Upper lobe of right lung (tissue), 1 donor: ENCODE measurements around the gene BCLAF3. TPM values are rescaled to one million over a fixed set of nuclear protein-coding genes. Genes with fewer than 3 reads are reported as not detected.

Experiments used
- ATAC-seq: fragments of 200-7000 bp; cut with Tn5 transposase; one replicate; pipeline ENCODE4 v1.9.1; 2020; ENCODE audit warnings: mild to moderate bottlenecking, moderate library complexity
- DNase-seq: peaks from one replicate; pipeline ENCODE4 v3.0.0-alpha.2; 2020
- H3K27ac ChIP-seq: fragments of 200-600 bp; one replicate; pipeline ENCODE4 v1.8.0; 2022
- H3K27me3 ChIP-seq: fragments of 200-600 bp; one replicate; pipeline ENCODE4 v1.8.0; 2022; ENCODE audit warnings: mild to moderate bottlenecking
- H3K36me3 ChIP-seq: fragments of 200-600 bp; one replicate; pipeline ENCODE4 v1.8.0; 2022
- H3K4me1 ChIP-seq: fragments of 200-600 bp; one replicate; pipeline ENCODE4 v1.8.0; 2022
- H3K4me3 ChIP-seq: fragments of 200-600 bp; one replicate; pipeline ENCODE4 v1.8.0; 2022; ENCODE audit warnings: mild to moderate bottlenecking
- H3K9me3 ChIP-seq: fragments of 200-600 bp; one replicate; pipeline ENCODE4 v1.8.0; 2022
- intact Hi-C: fragments of 100-400 bp; cut with DNase I; formaldehyde crosslinking; loops from one replicate; pipeline ENCODE4 v1.11.0; 2022
- total RNA-seq: library from RNA; stranded (reverse); fragmentation: NEBNext Ultra II Directional; extraction: Animal tissue kit (Norgen Biotek cat#: 25700); gene quantifications from one replicate; pipeline ENCODE4 v1.2.1, GENCODE V29; 2021
- TF ChIP-seq, protein P1 (sequence below): fragments of 200-600 bp; IDR thresholded peaks from one replicate; pipeline ENCODE4 v1.8.0; 2022; ENCODE audit warnings: antibody characterized with exemption
- donor health status: DM: no; HTN: yes; CAD: no; lungs with severe emphysema.

The BCLAF3 gene
- total RNA-seq, 1 donor from 2014 or later, result 15.4 TPM

DNA sequence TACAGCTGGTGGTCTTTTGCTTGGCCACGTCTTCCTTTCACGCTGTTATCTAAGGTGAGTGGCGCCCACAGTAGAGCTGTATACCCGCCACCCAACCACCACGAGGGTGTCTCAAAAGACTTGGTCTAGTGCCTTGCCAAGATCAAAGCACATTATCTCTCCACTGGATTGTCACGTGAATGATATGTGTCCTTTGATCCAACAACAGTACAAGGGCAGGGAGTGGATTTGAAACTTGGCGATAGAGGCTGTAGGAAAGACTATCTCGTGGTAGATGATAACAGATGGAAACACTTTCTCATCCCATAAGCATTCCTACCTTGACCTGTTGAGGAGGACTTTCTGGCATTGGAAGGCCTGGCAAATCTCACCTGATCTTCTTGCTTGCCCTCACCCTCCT is 37.7 kb upstream of the BCLAF3 start:
- Histone ChIP-seq H3K27me3 (no peaks in the 10 kb centered on the region), H3K4me1 (no peaks in the 10 kb centered on the region), H3K36me3 (no peaks in the 10 kb centered on the region), H3K4me3 (no peak overlapping the region), H3K9me3 (no peaks in the 10 kb centered on the region), H3K27ac (no peak overlapping the region)
- DNase-seq (no peak), ATAC-seq (no peak)
- intact Hi-C loops, result no loop called here
- TF ChIP-seq, protein P1, sequence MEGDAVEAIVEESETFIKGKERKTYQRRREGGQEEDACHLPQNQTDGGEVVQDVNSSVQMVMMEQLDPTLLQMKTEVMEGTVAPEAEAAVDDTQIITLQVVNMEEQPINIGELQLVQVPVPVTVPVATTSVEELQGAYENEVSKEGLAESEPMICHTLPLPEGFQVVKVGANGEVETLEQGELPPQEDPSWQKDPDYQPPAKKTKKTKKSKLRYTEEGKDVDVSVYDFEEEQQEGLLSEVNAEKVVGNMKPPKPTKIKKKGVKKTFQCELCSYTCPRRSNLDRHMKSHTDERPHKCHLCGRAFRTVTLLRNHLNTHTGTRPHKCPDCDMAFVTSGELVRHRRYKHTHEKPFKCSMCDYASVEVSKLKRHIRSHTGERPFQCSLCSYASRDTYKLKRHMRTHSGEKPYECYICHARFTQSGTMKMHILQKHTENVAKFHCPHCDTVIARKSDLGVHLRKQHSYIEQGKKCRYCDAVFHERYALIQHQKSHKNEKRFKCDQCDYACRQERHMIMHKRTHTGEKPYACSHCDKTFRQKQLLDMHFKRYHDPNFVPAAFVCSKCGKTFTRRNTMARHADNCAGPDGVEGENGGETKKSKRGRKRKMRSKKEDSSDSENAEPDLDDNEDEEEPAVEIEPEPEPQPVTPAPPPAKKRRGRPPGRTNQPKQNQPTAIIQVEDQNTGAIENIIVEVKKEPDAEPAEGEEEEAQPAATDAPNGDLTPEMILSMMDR, result no peak

DNA sequence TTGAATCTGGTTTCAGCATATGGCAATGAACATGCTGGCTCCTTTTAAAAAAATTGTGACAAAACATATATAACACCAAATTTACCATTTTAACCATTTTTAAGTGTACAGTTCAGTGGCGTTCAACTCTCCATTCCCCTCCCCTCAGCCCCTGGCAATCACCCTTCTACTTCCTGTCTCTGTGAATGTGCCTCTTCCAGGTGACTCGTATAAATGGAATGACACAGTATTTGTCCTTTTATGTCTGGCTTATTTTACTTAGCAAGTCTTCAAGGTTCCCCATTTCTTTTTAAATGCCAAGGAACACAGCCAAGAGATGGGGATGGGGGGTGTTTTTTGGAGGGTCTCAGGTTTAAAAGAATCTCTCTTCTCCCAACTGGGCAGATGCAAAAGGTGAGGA is 35.4 kb upstream of the BCLAF3 start:
- TF ChIP-seq, protein P1, result no peak
- intact Hi-C loops, result no loop called here

DNA sequence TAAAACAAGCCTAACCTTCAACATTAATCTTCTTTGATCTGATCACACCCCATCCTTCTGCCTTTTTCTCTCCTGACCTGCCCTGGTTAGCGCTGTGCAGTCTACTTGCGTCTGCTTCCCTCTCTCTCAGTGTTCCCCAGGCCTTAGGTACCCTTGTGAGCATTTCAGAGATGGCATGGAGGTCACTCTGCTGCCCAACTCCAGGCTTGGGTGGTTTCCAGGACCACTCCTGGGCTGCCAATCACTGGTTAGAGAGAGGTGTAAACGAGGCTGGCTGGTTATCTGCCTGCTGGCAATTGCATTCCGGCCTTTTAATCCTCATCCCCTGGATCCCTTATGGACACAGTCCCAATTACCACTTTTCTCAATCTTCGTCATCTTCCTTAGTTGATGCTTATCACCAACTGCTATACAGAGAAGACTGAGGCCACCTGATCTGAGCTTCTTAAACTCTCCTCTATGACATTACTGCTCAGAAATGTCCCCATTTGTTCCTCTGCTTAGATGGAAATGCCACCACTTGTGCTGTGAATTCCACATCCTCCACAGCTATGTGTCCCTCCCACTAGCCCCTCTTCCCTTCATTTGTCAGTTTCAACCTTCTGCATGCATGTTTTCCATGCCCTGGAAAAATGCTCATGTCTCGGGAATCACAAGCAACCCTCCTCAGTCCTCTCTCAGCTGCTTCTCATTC is 29.0 kb upstream of the BCLAF3 start:
- ATAC-seq (no peak), DNase-seq (no peak)
- intact Hi-C loops, result no loop called here
- no peak overlapping the region for H3K4me3 ChIP-seq
- no peaks in the 10 kb centered on the region for H3K36me3 ChIP-seq
- TF ChIP-seq, protein P1, result no peak
- H3K27me3 ChIP-seq, result no peaks in the 10 kb centered on the region
- H3K9me3 ChIP-seq, result no peaks in the 10 kb centered on the region
- no peaks in the 10 kb centered on the region for H3K4me1 ChIP-seq
- H3K27ac ChIP-seq, result no peak overlapping the region

More for the DNA sequence above, 35.4 kb upstream of the BCLAF3 start:
- H3K9me3 ChIP-seq, result no peaks in the 10 kb centered on the region
- no peak for DNase-seq
- ATAC-seq, result no peak
- H3K4me1 ChIP-seq, result no peaks in the 10 kb centered on the region
- H3K36me3 ChIP-seq, result no peaks in the 10 kb centered on the region
- H3K27ac ChIP-seq, result no peak overlapping the region
- H3K27me3 ChIP-seq, result no peaks in the 10 kb centered on the region
- no peak overlapping the region for H3K4me3 ChIP-seq

DNA sequence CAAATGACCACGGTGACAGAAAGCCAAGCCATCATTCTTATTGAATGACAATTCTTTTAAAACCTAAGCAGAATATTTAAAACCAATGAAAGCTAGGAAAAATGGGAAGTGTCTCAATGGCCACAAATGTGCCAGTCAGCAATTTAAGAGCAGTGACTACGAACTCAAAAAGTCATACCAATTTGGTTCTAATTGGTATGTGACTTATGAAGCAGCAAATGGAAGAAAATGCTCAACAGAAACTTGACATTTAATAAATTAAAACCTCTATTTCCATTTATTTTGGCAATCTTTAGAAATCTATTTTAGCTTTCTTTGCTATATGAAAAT is 25.7 kb upstream of the BCLAF3 start:
- no peak overlapping the region for H3K4me3 ChIP-seq
- no peaks in the 10 kb centered on the region for H3K9me3 ChIP-seq
- DNase-seq (no peak), ATAC-seq (no peak)
- H3K36me3 ChIP-seq, result no peaks in the 10 kb centered on the region
- no peak overlapping the region for H3K27ac ChIP-seq
- TF ChIP-seq, protein P1, result no peak
- no peaks in the 10 kb centered on the region for H3K27me3 ChIP-seq
- no peaks in the 10 kb centered on the region for H3K4me1 ChIP-seq
- intact Hi-C loops, result no loop called here

DNA sequence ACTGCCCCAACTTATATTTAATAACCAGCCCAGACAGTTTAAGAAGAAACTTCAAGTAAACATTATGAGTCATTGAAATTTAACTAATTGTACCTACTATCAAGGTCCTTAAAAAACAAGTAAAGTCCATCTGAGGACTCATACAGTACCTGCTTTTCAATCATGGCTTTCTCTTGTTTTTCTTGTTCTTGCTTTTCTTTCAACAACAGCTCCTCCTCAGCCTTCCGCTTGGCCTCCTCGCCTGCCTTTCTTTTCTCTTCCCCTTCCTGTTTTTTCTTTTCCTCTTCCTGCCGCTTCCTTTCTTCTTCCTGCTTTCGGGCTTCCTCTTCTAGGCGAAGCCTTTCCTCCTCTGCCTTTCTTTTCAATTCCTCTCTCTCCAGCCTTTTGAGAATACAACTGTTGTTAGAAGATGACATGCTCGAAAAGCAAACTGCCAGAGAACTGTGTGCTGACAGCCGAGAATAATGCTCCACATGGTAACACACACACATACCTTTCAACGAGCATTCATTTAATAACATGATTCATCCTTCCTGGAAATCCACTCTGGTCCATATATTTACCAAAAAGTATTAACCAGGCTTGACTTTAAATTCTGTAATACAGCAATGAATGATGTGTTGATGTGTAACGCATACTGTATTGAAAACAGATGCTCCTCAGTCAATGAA is 25.2 kb upstream of the BCLAF3 start:
- DNase-seq, result no peak
- TF ChIP-seq, protein P1, result no peak
- ATAC-seq, result no peak
- Histone ChIP-seq H3K4me1 (no peaks in the 10 kb centered on the region), H3K27ac (no peak overlapping the region), H3K27me3 (no peaks in the 10 kb centered on the region), H3K9me3 (no peaks in the 10 kb centered on the region), H3K36me3 (no peaks in the 10 kb centered on the region), H3K4me3 (no peak overlapping the region)
- intact Hi-C loops, result no loop called here
